ENCODE results near the gene TSPAN2.

GRCh38 chr1:115023593-115023992, 65.7 kb downstream of the TSPAN2 start:
- TF ChIP-seq, protein P1, sequence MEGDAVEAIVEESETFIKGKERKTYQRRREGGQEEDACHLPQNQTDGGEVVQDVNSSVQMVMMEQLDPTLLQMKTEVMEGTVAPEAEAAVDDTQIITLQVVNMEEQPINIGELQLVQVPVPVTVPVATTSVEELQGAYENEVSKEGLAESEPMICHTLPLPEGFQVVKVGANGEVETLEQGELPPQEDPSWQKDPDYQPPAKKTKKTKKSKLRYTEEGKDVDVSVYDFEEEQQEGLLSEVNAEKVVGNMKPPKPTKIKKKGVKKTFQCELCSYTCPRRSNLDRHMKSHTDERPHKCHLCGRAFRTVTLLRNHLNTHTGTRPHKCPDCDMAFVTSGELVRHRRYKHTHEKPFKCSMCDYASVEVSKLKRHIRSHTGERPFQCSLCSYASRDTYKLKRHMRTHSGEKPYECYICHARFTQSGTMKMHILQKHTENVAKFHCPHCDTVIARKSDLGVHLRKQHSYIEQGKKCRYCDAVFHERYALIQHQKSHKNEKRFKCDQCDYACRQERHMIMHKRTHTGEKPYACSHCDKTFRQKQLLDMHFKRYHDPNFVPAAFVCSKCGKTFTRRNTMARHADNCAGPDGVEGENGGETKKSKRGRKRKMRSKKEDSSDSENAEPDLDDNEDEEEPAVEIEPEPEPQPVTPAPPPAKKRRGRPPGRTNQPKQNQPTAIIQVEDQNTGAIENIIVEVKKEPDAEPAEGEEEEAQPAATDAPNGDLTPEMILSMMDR (conservative IDR thresholded peaks at IDR 0.05; ENCODE audit: low read length): no peak
- no peak for TF ChIP-seq EZH2phosphoT487 (IDR thresholded peaks at IDR 0.05; ENCODE audit: borderline replicate concordance)
